ENCODE data around the gene IGFBP1.

The IGFBP1 gene

GRCh38 chr7:45891462-45892402 is 3.4 kb downstream of the IGFBP1 start:
- Histone ChIP-seq H3K4me3 (ENCODE audit: low read length in 2 of 2) (no peak overlapping the region), H3K27ac (ENCODE audit: low read length) (no peak overlapping the region), H3K36me3 (ENCODE audit: control insufficient read depth in 2 of 2, insufficient read depth in 2 of 2, low read length in 2 of 2) (no peaks in the 10 kb centered on the region), H3K9me3 (ENCODE audit: control insufficient read depth in 2 of 2, low read length in 2 of 2) (no peaks in the 10 kb centered on the region), H3K4me1 (ENCODE audit: control insufficient read depth, insufficient read depth, low read length) (peaks cover 6% of the 10 kb centered on the region), H3K27me3 (ENCODE audit: control insufficient read depth in 1 of 2, insufficient read depth in 2 of 2, low read length in 2 of 2) (peaks cover 26 to 37% of the 10 kb centered on the region in 2 donors), H3K9ac (ENCODE audit: low read length in 2 of 2) (no peak overlapping the region)

GRCh38 chr7:45892407-45893035 is 4.2 kb downstream of the IGFBP1 start:
- H3K27me3 ChIP-seq (ENCODE audit: control insufficient read depth in 1 of 2, insufficient read depth in 2 of 2, low read length in 2 of 2) = peaks cover 24 to 29% of the 10 kb centered on the region in 2 donors
- H3K9me3 ChIP-seq (ENCODE audit: control insufficient read depth in 2 of 2, low read length in 2 of 2) = peaks cover 0 to 2% of the 10 kb centered on the region in 2 donors
- no peak overlapping the region for H3K9ac ChIP-seq (ENCODE audit: low read length in 2 of 2)
- H3K36me3 ChIP-seq (ENCODE audit: control insufficient read depth in 2 of 2, insufficient read depth in 2 of 2, low read length in 2 of 2) = no peaks in the 10 kb centered on the region
- H3K4me3 ChIP-seq (ENCODE audit: low read length in 2 of 2) = no peak overlapping the region
- H3K27ac ChIP-seq (ENCODE audit: low read length) = no peak overlapping the region
- peaks cover 6% of the 10 kb centered on the region for H3K4me1 ChIP-seq (ENCODE audit: control insufficient read depth, insufficient read depth, low read length)

GRCh38 chr7:45893374-45893995 is 5.2 kb downstream of the IGFBP1 start:
- Histone ChIP-seq H3K4me3 (ENCODE audit: low read length in 2 of 2) (no peak overlapping the region), H3K9me3 (ENCODE audit: control insufficient read depth in 2 of 2, low read length in 2 of 2) (peaks cover 0 to 2% of the 10 kb centered on the region in 2 donors), H3K4me1 (ENCODE audit: control insufficient read depth, insufficient read depth, low read length) (peaks cover 2% of the 10 kb centered on the region), H3K27me3 (ENCODE audit: control insufficient read depth in 1 of 2, insufficient read depth in 2 of 2, low read length in 2 of 2) (peaks cover 15 to 23% of the 10 kb centered on the region in 2 donors), H3K9ac (ENCODE audit: low read length in 2 of 2) (no peak overlapping the region), H3K27ac (ENCODE audit: low read length) (no peak overlapping the region), H3K36me3 (ENCODE audit: control insufficient read depth in 2 of 2, insufficient read depth in 2 of 2, low read length in 2 of 2) (no peaks in the 10 kb centered on the region)

- Histone ChIP-seq H3K27me3 (ENCODE audit: control insufficient read depth in 1 of 2, insufficient read depth in 2 of 2, low read length in 2 of 2) (peaks cover 13 to 16% of the 10 kb centered on the region in 2 donors), H3K36me3 (ENCODE audit: control insufficient read depth in 2 of 2, insufficient read depth in 2 of 2, low read length in 2 of 2) (no peaks in the 10 kb centered on the region), H3K9me3 (ENCODE audit: control insufficient read depth in 2 of 2, low read length in 2 of 2) (peaks cover 0 to 2% of the 10 kb centered on the region in 2 donors), H3K27ac (ENCODE audit: low read length) (no peak overlapping the region), H3K4me3 (ENCODE audit: low read length in 2 of 2) (no peak overlapping the region), H3K9ac (ENCODE audit: low read length in 2 of 2) (no peak overlapping the region), H3K4me1 (ENCODE audit: control insufficient read depth, insufficient read depth, low read length) (no peaks in the 10 kb centered on the region)
Observed at GRCh38 chr7:45893996-45894664, 5.8 kb downstream of the IGFBP1 start.

GRCh38 chr7:45894665-45895062 is 6.4 kb downstream of the IGFBP1 start:
- Histone ChIP-seq H3K36me3 (ENCODE audit: control insufficient read depth in 2 of 2, insufficient read depth in 2 of 2, low read length in 2 of 2) (no peaks in the 10 kb centered on the region), H3K4me3 (ENCODE audit: low read length in 2 of 2) (no peak overlapping the region), H3K27ac (ENCODE audit: low read length) (no peak overlapping the region), H3K9me3 (ENCODE audit: control insufficient read depth in 2 of 2, low read length in 2 of 2) (peaks cover 0 to 2% of the 10 kb centered on the region in 2 donors), H3K9ac (ENCODE audit: low read length in 2 of 2) (no peak overlapping the region), H3K4me1 (ENCODE audit: control insufficient read depth, insufficient read depth, low read length) (no peaks in the 10 kb centered on the region), H3K27me3 (ENCODE audit: control insufficient read depth in 1 of 2, insufficient read depth in 2 of 2, low read length in 2 of 2) (peaks cover 8 to 11% of the 10 kb centered on the region in 2 donors)

- H3K4me1 ChIP-seq (ENCODE audit: control insufficient read depth, insufficient read depth, low read length) = no peaks in the 10 kb centered on the region
Observed at GRCh38 chr7:45897042-45897690, 8.9 kb downstream of the IGFBP1 start.

GRCh38 chr7:45898222-45898621 is 9.9 kb downstream of the IGFBP1 start:
- Histone ChIP-seq H3K27me3 (ENCODE audit: control insufficient read depth in 1 of 2, insufficient read depth in 2 of 2, low read length in 2 of 2) (peaks cover 2 to 6% of the 10 kb centered on the region in 2 donors), H3K4me3 (ENCODE audit: low read length in 2 of 2) (no peak overlapping the region), H3K9ac (ENCODE audit: low read length in 2 of 2) (no peak overlapping the region), H3K4me1 (ENCODE audit: control insufficient read depth, insufficient read depth, low read length) (no peaks in the 10 kb centered on the region), H3K9me3 (ENCODE audit: control insufficient read depth in 2 of 2, low read length in 2 of 2) (peaks cover 0 to 2% of the 10 kb centered on the region in 2 donors), H3K27ac (ENCODE audit: low read length) (no peak overlapping the region), H3K36me3 (ENCODE audit: control insufficient read depth in 2 of 2, insufficient read depth in 2 of 2, low read length in 2 of 2) (no peaks in the 10 kb centered on the region)

More at GRCh38 chr7:45897042-45897690, 8.9 kb downstream of the IGFBP1 start:
- no peak overlapping the region for H3K9ac ChIP-seq (ENCODE audit: low read length in 2 of 2)
- no peak overlapping the region for H3K4me3 ChIP-seq (ENCODE audit: low read length in 2 of 2)
- peaks cover 0 to 2% of the 10 kb centered on the region in 2 donors for H3K9me3 ChIP-seq (ENCODE audit: control insufficient read depth in 2 of 2, low read length in 2 of 2)
- H3K27me3 ChIP-seq (ENCODE audit: control insufficient read depth in 1 of 2, insufficient read depth in 2 of 2, low read length in 2 of 2) = peaks cover 5 to 6% of the 10 kb centered on the region in 2 donors
- H3K27ac ChIP-seq (ENCODE audit: low read length) = no peak overlapping the region
- H3K36me3 ChIP-seq (ENCODE audit: control insufficient read depth in 2 of 2, insufficient read depth in 2 of 2, low read length in 2 of 2) = no peaks in the 10 kb centered on the region

GRCh38 chr7:45901566-45901965 is 13.3 kb downstream of the IGFBP1 start:
- no peak overlapping the region for H3K4me3 ChIP-seq (ENCODE audit: low read length in 2 of 2)
- no peaks in the 10 kb centered on the region for H3K4me1 ChIP-seq (ENCODE audit: control insufficient read depth, insufficient read depth, low read length)
- no peaks in the 10 kb centered on the region for H3K36me3 ChIP-seq (ENCODE audit: control insufficient read depth in 2 of 2, insufficient read depth in 2 of 2, low read length in 2 of 2)
- no peaks in the 10 kb centered on the region for H3K27me3 ChIP-seq (ENCODE audit: control insufficient read depth in 1 of 2, insufficient read depth in 2 of 2, low read length in 2 of 2)
- no peak overlapping the region for H3K9ac ChIP-seq (ENCODE audit: low read length in 2 of 2)
- no peak overlapping the region for H3K27ac ChIP-seq (ENCODE audit: low read length)
- H3K9me3 ChIP-seq (ENCODE audit: control insufficient read depth in 2 of 2, low read length in 2 of 2) = peaks cover 0 to 2% of the 10 kb centered on the region in 2 donors

- Histone ChIP-seq H3K27ac (ENCODE audit: low read length) (no peak overlapping the region), H3K27me3 (ENCODE audit: control insufficient read depth in 1 of 2, insufficient read depth in 2 of 2, low read length in 2 of 2) (no peaks in the 10 kb centered on the region), H3K4me3 (ENCODE audit: low read length in 2 of 2) (no peak overlapping the region), H3K9me3 (ENCODE audit: control insufficient read depth in 2 of 2, low read length in 2 of 2) (no peaks in the 10 kb centered on the region), H3K9ac (ENCODE audit: low read length in 2 of 2) (no peak overlapping the region), H3K4me1 (ENCODE audit: control insufficient read depth, insufficient read depth, low read length) (no peaks in the 10 kb centered on the region), H3K36me3 (ENCODE audit: control insufficient read depth in 2 of 2, insufficient read depth in 2 of 2, low read length in 2 of 2) (no peaks in the 10 kb centered on the region)
Observed at GRCh38 chr7:45902820-45903219, 14.5 kb downstream of the IGFBP1 start.

- Histone ChIP-seq H3K27me3 (ENCODE audit: control insufficient read depth in 1 of 2, insufficient read depth in 2 of 2, low read length in 2 of 2) (peaks cover 0 to 2% of the 10 kb centered on the region in 2 donors), H3K36me3 (ENCODE audit: control insufficient read depth in 2 of 2, insufficient read depth in 2 of 2, low read length in 2 of 2) (no peaks in the 10 kb centered on the region), H3K9ac (ENCODE audit: low read length in 2 of 2) (no peak overlapping the region), H3K4me1 (ENCODE audit: control insufficient read depth, insufficient read depth, low read length) (no peaks in the 10 kb centered on the region), H3K27ac (ENCODE audit: low read length) (no peak overlapping the region), H3K4me3 (ENCODE audit: low read length in 2 of 2) (no peak overlapping the region), H3K9me3 (ENCODE audit: control insufficient read depth in 2 of 2, low read length in 2 of 2) (no peaks in the 10 kb centered on the region)
Observed at GRCh38 chr7:45909561-45909960, 21.3 kb downstream of the IGFBP1 start.

Measured in stomach smooth muscle (tissue), 2 donors.